Embryonic facial prominence (tissue), 1 donor: ENCODE data around the gene FAM3B.
"Not testable (repeated sequence)": the region's sequence is repeated elsewhere in the genome, so short reads cannot be mapped to it uniquely, and the experiment has no call there.

Experiments used
- DNase-seq: peaks from one replicate; pipeline ENCODE4 v3.0.0-alpha.2; 2016; ENCODE audit errors: extremely low spot score

FAM3B gene

GRCh38 chr21:41316200-41317062, at the start of gene FAM3B:
Gene FAM3B (plus strand): TSS chr21:41316801. CDS start chr21:41316880, 79 bp downstream.
- no peak for DNase-seq

- no peak for DNase-seq
These were observed 49.3 kb upstream of the FAM3B start for GRCh38 chr21:41267346-41267745.

- DNase-seq, result no peak
These were observed 47.1 kb upstream of the FAM3B start for GRCh38 chr21:41269535-41269934.

GRCh38 chr21:41277196-41277595, 39.4 kb upstream of the FAM3B start:
- DNase-seq, result no peak

GRCh38 chr21:41277846-41278245, 38.8 kb upstream of the FAM3B start:
- no peak for DNase-seq

- DNase-seq, result no peak
These were observed 36.3 kb upstream of the FAM3B start for GRCh38 chr21:41280115-41280919.

GRCh38 chr21:41282412-41282811, 34.2 kb upstream of the FAM3B start:
- no peak for DNase-seq

GRCh38 chr21:41283211-41283818, 33.3 kb upstream of the FAM3B start:
- peak; percentile 81 for DNase-seq

GRCh38 chr21:41289431-41289830, 27.2 kb upstream of the FAM3B start:
- no peak for DNase-seq

GRCh38 chr21:41290106-41290799, 26.3 kb upstream of the FAM3B start:
- no peak for DNase-seq

- DNase-seq, result no peak
These were observed 21.9 kb upstream of the FAM3B start for GRCh38 chr21:41294548-41295231.

- DNase-seq, result no peak
These were observed 20.8 kb upstream of the FAM3B start for GRCh38 chr21:41295721-41296254.

- DNase-seq, result no peak
These were observed 13.6 kb upstream of the FAM3B start for GRCh38 chr21:41302976-41303375.

GRCh38 chr21:41304068-41304720, 12.4 kb upstream of the FAM3B start:
- no peak for DNase-seq

- no peak for DNase-seq
These were observed 9.4 kb upstream of the FAM3B start for GRCh38 chr21:41307219-41307618.

GRCh38 chr21:41313285-41314164, 3.1 kb upstream of the FAM3B start:
- not testable (repeated sequence) for DNase-seq

- DNase-seq, result no peak
These were observed 875 bp upstream of the FAM3B start for GRCh38 chr21:41315726-41316125.

GRCh38 chr21:41317063-41317392, 427 bp downstream of the FAM3B start:
- no peak for DNase-seq

- DNase-seq, result no peak
These were observed 857 bp downstream of the FAM3B start for GRCh38 chr21:41317458-41317857.

- DNase-seq, result no peak
These were observed 1.6 kb downstream of the FAM3B start for GRCh38 chr21:41318218-41318617.
